ENCODE measurements around the gene DHPS.

The DHPS gene

GRCh38 chr19:12675399-12675798 lies 6.3 kb downstream of the DHPS start:
- DNase-seq (ENCODE audit: low read depth, low spot score) = no peak

- no peak for DNase-seq (ENCODE audit: low read depth, low spot score)
Observed at GRCh38 chr19:12672744-12673143, 8.9 kb downstream of the DHPS start.

GRCh38 chr19:12670159-12670928 lies 11.3 kb downstream of the DHPS start:
- DNase-seq (ENCODE audit: low read depth, low spot score) = no peak

GRCh38 chr19:12669270-12670158 lies 12.2 kb downstream of the DHPS start:
- DNase-seq (ENCODE audit: low read depth, low spot score) = no peak

- no peak for DNase-seq (ENCODE audit: low read depth, low spot score)
Observed at GRCh38 chr19:12668932-12669269, 12.8 kb downstream of the DHPS start.

- no peak for DNase-seq (ENCODE audit: low read depth, low spot score)
Observed at GRCh38 chr19:12668346-12668745, 13.3 kb downstream of the DHPS start.

GRCh38 chr19:12667731-12668302 lies 13.9 kb downstream of the DHPS start:
- no peak for DNase-seq (ENCODE audit: low read depth, low spot score)

- DNase-seq (ENCODE audit: low read depth, low spot score) = no peak
Observed at GRCh38 chr19:12666265-12667048, 15.2 kb downstream of the DHPS start, which contains the start of the genes MAN2B1 and WDR83. MAN2B1 (minus strand) TSS chr19:12666742; CDS start chr19:12666701, 41 bp downstream. WDR83 (plus strand) TSS chr19:12666807; CDS start chr19:12669791, 2,984 bp downstream.

GRCh38 chr19:12665671-12666264 lies 15.9 kb downstream of the DHPS start:
- DNase-seq (ENCODE audit: low read depth, low spot score) = no peak

- DNase-seq (ENCODE audit: low read depth, low spot score) = no peak
Observed at GRCh38 chr19:12665281-12665573, 16.5 kb downstream of the DHPS start.

- no peak for DNase-seq (ENCODE audit: low read depth, low spot score)
Observed at GRCh38 chr19:12664406-12665280, 17.0 kb downstream of the DHPS start.

GRCh38 chr19:12660980-12661379 lies 20.7 kb downstream of the DHPS start:
- DNase-seq (ENCODE audit: low read depth, low spot score) = no peak

GRCh38 chr19:12657966-12658365 lies 23.7 kb downstream of the DHPS start:
- DNase-seq (ENCODE audit: low read depth, low spot score) = no peak

- DNase-seq (ENCODE audit: low read depth, low spot score) = no peak
Observed at GRCh38 chr19:12656899-12657571, 24.6 kb downstream of the DHPS start.

- DNase-seq (ENCODE audit: low read depth, low spot score) = no peak
Observed at GRCh38 chr19:12655546-12655945, 26.1 kb downstream of the DHPS start.

- DNase-seq (ENCODE audit: low read depth, low spot score) = no peak
Observed at GRCh38 chr19:12652219-12652618, 29.5 kb downstream of the DHPS start.

- no peak for DNase-seq (ENCODE audit: low read depth, low spot score)
Observed at GRCh38 chr19:12649941-12650340, 31.7 kb downstream of the DHPS start.

GRCh38 chr19:12648088-12648487 lies 33.6 kb downstream of the DHPS start:
- DNase-seq (ENCODE audit: low read depth, low spot score) = no peak

GRCh38 chr19:12647490-12648071 lies 34.1 kb downstream of the DHPS start:
- no peak for DNase-seq (ENCODE audit: low read depth, low spot score)
